Type B pancreatic cell (in vitro differentiated cells): ENCODE data around the gene ATP5PO. TPM values are rescaled to one million over a fixed set of nuclear protein-coding genes. Genes with fewer than 3 reads are reported as not detected.
A peak's percentile ranks its signal among the peaks of the same experiment; 100 is the strongest.
"Not testable (repeated sequence)": the region's sequence is repeated elsewhere in the genome, so short reads cannot be mapped to it uniquely, and the experiment has no call there.

ENCODE experiments used
- DNase-seq: peaks from one replicate; pipeline ENCODE4 v3.0.0; 2021; ENCODE audit warnings: mixed read lengths; ENCODE audit not compliant: unreplicated experiment; ENCODE audit errors: extremely low spot score
- H3K27ac Mint-ChIP-seq: 2 replicates; pipeline ENCODE4 v1.8.0; 2021; ENCODE audit warnings: mild to moderate bottlenecking, mixed read lengths
- H3K27me3 Mint-ChIP-seq: 2 replicates; pipeline ENCODE4 v1.8.0; 2021; ENCODE audit warnings: mixed read lengths
- H3K36me3 Mint-ChIP-seq: 2 replicates; pipeline ENCODE4 v1.8.0; 2021; ENCODE audit warnings: mixed read lengths
- H3K4me1 Mint-ChIP-seq: one replicate; pipeline ENCODE4 v1.8.0; 2021; ENCODE audit warnings: mixed read lengths; ENCODE audit not compliant: unreplicated experiment
- H3K4me3 Mint-ChIP-seq: 2 replicates; pipeline ENCODE4 v1.8.0; 2021; ENCODE audit warnings: mild to moderate bottlenecking, mixed read lengths
- H3K9me3 Mint-ChIP-seq: 2 replicates; pipeline ENCODE4 v1.8.0; 2021; ENCODE audit warnings: mixed read lengths
- total RNA-seq: library from RNA; stranded (reverse); gene quantifications from 2 replicates; pipeline ENCODE4 v1.2.1, GENCODE V29; 2021; ENCODE audit warnings: low replicate concordance
- TF ChIP-seq, protein P1 (sequence below): fragments of 200-600 bp; sonication (generic); conservative IDR thresholded peaks from 2 replicates; pipeline ENCODE4 v1.5.0; 2021; ENCODE audit warnings: antibody characterized with exemption, mild to moderate bottlenecking

The ATP5PO gene
- total RNA-seq, 1 donor from 2014 or later = 257 TPM

DNA sequence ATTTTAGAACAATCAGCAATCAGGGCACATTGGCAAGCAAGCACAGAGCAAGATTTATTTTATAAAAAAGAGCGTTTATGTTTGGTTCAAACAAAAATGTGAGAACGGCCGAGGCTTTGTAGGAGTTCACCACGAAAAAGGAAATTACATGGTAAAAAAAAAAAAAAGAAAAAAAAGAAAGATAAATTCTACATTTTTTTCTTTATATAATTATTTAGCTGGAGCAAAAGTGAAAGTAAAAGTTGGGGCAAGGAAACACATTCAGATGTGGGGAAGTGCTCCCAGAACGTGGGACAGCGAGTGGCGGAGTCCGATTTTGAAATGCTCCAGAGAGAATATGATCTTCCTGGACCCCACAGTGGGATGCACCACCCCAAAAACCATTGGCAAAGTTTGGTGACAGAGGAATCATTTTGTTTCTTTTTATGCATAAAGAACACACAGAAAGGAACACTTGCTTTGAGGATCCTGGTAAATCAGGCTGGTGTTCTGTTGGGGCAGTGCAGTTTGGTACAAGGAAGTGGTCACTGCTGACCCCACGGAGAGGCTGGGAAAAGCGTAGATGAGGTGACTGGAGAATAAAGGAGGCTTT is 16.3 kb upstream of the ATP5PO start:
- DNase-seq = no peak
- peak overlapping the region; percentile 92 for H3K4me3 Mint-ChIP-seq
- peak overlapping the region; percentile 97 for H3K27ac Mint-ChIP-seq
- H3K9me3 Mint-ChIP-seq = no peaks in the 10 kb centered on the region
- TF ChIP-seq, protein P1, sequence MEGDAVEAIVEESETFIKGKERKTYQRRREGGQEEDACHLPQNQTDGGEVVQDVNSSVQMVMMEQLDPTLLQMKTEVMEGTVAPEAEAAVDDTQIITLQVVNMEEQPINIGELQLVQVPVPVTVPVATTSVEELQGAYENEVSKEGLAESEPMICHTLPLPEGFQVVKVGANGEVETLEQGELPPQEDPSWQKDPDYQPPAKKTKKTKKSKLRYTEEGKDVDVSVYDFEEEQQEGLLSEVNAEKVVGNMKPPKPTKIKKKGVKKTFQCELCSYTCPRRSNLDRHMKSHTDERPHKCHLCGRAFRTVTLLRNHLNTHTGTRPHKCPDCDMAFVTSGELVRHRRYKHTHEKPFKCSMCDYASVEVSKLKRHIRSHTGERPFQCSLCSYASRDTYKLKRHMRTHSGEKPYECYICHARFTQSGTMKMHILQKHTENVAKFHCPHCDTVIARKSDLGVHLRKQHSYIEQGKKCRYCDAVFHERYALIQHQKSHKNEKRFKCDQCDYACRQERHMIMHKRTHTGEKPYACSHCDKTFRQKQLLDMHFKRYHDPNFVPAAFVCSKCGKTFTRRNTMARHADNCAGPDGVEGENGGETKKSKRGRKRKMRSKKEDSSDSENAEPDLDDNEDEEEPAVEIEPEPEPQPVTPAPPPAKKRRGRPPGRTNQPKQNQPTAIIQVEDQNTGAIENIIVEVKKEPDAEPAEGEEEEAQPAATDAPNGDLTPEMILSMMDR = no peak
- H3K27me3 Mint-ChIP-seq = no peaks in the 10 kb centered on the region
- peaks cover 12% of the 10 kb centered on the region for H3K4me1 Mint-ChIP-seq
- H3K36me3 Mint-ChIP-seq = peaks cover 3% of the 10 kb centered on the region

DNA sequence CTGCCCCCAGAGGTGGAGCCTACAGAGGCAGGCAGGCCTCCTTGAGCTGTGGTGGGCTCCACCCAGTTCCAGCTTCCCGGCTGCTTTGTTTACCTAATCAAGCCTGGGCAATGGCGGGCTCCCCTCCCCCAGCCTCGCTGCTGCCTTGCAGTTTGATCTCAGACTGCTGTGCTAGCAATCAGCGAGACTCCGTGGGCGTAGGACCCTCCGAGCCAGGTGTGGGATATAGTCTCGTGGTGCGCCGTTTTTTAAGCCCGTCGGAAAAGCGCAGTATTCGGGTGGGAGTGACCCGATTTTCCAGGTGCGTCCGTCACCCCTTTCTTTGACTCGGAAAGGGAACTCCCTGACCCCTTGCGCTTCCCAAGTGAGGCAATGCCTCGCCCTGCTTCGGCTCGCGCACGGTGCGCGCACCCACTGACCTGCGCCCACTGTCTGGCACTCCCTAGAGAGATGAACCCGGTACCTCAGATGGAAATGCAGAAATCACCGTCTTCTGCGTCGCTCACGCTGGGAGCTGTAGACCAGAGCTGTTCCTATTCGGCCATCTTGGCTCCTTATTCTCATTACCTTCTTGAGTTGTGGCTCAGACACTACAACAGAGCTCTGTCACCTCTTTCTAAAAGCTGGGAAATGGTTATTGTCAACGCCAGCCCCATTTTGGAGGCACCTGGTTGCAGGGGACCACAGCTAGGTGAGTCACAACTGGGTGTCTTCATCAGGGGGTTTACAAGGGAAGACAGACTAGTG is 15.6 kb upstream of the ATP5PO start:
- not testable (repeated sequence) for H3K36me3 Mint-ChIP-seq, H3K27me3 Mint-ChIP-seq, H3K9me3 Mint-ChIP-seq, DNase-seq
- Mint-ChIP-seq H3K4me1 (peaks cover 12% of the 10 kb centered on the region), H3K27ac (peak overlapping the region; percentile 97), H3K4me3 (peak overlapping the region; percentile 92)

DNA sequence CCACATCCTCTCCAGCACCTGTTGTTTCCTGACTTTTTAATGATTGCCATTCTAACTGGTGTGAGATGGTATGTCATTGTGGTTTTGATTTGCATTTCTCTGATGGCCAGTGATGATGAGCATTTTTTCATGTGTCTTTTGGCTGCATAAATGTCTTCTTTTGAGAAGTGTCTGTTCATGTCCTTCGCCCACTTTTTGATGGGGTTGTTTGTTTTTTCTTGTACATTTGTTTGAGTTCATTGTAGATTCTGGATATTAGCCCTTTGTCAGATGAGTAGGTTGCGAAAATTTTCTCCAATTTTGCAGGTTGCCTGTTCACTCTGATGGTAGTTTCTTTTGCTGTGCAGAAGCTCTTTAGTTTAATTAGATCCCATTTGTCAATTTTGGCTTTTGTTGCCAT is 10.6 kb upstream of the ATP5PO start:
- not testable (repeated sequence) for H3K27ac Mint-ChIP-seq, H3K4me3 Mint-ChIP-seq, H3K27me3 Mint-ChIP-seq, H3K36me3 Mint-ChIP-seq, H3K9me3 Mint-ChIP-seq, DNase-seq
- H3K4me1 Mint-ChIP-seq = peaks cover 15% of the 10 kb centered on the region

DNA sequence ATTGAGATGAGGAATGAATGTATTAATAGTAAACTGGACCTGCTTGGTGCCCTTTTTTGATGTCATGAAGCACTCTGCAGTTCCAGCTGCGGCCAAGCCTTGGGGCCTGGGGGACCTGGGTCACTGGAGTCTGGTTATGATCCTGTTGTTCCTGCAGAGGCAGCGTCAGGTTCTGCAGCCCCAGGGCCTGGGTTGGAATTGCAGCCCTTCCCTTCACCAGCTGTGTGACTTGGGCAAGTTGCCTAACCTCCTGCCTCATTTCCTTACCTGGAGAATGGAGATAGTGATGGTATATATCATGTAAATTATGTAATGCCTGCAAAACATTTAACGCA is 9.1 kb upstream of the ATP5PO start:
- no peaks in the 10 kb centered on the region for H3K9me3 Mint-ChIP-seq
- DNase-seq = no peak
- peaks cover 15% of the 10 kb centered on the region for H3K4me1 Mint-ChIP-seq
- TF ChIP-seq, protein P1 = no peak
- H3K27me3 Mint-ChIP-seq = no peaks in the 10 kb centered on the region
- H3K36me3 Mint-ChIP-seq = no peaks in the 10 kb centered on the region
- no peak overlapping the region for H3K27ac Mint-ChIP-seq
- H3K4me3 Mint-ChIP-seq = no peak overlapping the region

DNA sequence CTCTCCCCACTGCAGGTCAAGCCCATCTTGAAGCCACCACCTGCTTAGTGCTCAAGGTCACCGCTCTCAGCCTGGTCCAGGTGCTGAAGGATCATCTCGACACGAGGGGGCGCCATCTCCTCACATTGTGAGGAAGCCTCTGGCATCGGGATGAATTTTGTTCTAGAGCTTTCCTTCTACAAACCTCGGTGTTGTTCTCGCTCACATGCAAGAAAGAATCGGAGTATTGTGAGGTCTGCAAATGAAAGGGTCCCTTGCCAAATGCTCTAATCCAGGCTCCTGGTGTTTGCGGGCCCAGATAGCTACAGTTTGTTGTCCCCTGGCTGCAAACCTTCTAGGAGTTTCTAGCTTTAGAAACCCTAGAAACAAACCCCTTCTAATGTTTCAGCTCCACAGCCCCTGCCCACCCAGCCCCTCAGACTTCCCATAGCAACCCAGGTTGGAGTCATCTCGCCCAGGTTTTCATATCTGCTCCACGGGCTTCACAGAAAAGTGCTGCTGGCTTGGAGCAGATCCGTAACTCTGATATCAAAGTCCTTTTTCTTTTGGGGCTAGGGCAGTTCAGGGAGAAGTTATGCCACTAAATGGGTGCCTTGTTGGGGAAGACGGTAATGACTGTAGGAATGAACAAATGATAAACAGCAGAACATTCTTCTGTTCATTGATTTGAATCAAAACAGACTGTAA is 8.6 kb upstream of the ATP5PO start:
- TF ChIP-seq, protein P1 = peak; percentile 93
- H3K9me3 Mint-ChIP-seq = no peaks in the 10 kb centered on the region
- no peaks in the 10 kb centered on the region for H3K27me3 Mint-ChIP-seq
- peaks cover 15% of the 10 kb centered on the region for H3K4me1 Mint-ChIP-seq
- H3K36me3 Mint-ChIP-seq = no peaks in the 10 kb centered on the region
- H3K27ac Mint-ChIP-seq = no peak overlapping the region
- no peak overlapping the region for H3K4me3 Mint-ChIP-seq
- DNase-seq = peak; percentile 89

DNA sequence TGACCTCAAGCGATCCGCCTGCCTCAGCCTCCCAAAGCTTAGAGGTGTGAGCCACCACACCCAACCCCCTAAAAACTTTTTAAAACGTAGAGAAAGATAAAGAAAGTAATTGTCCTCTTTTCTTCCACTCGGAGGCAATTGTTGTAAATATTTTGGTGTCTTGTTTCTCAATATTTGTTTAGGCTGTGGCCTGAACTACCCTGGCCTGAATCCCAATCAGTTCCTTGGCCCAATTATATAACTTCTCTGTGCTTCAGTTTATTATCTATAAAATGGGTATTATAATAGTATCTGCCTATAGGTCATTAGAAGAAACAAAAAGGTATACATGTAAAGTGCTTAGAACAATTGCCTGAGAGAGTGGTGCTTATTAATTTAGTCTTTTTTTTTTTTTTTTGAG is 1.8 kb upstream of the ATP5PO start:
- peaks cover 16% of the 10 kb centered on the region for H3K4me1 Mint-ChIP-seq
- TF ChIP-seq, protein P1 = no peak
- H3K4me3 Mint-ChIP-seq = no peak overlapping the region
- DNase-seq = no peak
- no peak overlapping the region for H3K27ac Mint-ChIP-seq
- no peaks in the 10 kb centered on the region for H3K9me3 Mint-ChIP-seq
- peaks cover 3% of the 10 kb centered on the region for H3K36me3 Mint-ChIP-seq
- H3K27me3 Mint-ChIP-seq = no peaks in the 10 kb centered on the region
